Testis (tissue), 2 donors: Measurements from ENCODE around the gene WBP11.

Experiments
- CTCF ChIP-seq, 3 experiments: fragments of 450-650 bp in 2 of 3; fragments of 200-600 bp in 1 of 3; sonication (generic) in 1 of 3; IDR thresholded peaks; one replicate each; pipeline ENCODE4 v1.5.1; 2016 to 2019; ENCODE audit warnings: antibody characterized with exemption in 3 of 3, mild to moderate bottlenecking in 2 of 3, moderate library complexity in 1 of 3
- POLR2A ChIP-seq: fragments of 450-650 bp; IDR thresholded peaks from one replicate; pipeline ENCODE4 v1.6.1; 2017; ENCODE audit warnings: antibody characterized with exemption, mild to moderate bottlenecking, moderate library complexity

- TF ChIP-seq CTCF (IDR thresholded peaks at IDR 0.05) (no peak), POLR2A (no peak)
These were observed 29.6 kb downstream of the WBP11 start for GRCh38 chr12:14773685-14774073.
